HG03442 (cell line): ENCODE results near the gene DGKI.

ENCODE experiments used
- ATAC-seq: cut with Tn5 transposase; IDR thresholded peaks from one replicate; pipeline ENCODE4 v1.9.1; 2021; ENCODE audit warnings: mild to moderate bottlenecking, moderate library complexity; ENCODE audit not compliant: unreplicated experiment

DGKI gene

GRCh38 chr7:137692399-137692798 lies 154.4 kb downstream of the DGKI start:
- ATAC-seq: no peak

DNA sequence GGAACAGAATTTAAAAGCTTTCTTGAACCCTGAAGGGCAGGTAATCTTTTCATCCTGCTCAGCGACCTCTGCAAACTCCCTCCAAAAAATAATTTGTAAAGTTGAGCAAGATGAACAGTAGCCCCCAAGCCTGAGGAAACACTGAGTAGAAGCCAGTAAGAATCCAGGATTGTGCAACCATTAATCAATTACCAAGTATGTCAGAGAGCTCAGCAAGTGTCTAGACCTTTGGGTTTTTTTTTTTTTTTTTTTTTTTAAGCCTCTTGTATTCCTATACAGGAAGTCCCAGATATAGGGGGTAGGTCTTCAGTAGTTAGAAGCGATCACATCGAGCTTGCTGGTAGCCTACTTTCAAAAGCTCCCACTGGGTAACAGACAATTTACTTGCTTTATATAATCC lies 155.2 kb downstream of the DGKI start:
- no peak for ATAC-seq

DNA sequence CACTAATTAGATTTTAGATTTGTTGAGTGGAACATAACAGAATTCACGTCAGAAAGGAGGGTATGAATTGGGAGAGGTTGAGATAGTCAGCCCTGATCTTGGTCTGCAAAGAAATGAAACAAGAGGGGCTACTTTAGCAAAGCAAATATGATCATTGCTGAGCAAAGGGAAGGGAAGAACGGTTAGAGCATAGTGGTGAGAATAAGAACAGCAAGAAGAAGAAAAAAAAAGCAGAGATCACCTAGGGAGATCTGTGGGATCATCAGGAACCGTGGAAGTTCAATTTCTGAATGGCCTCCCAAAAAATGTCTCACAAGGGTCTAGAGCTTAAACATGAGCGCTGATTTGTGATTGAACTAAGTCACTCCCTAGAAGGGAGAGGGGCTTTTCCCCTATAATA lies 156.1 kb downstream of the DGKI start:
- ATAC-seq: no peak

DNA sequence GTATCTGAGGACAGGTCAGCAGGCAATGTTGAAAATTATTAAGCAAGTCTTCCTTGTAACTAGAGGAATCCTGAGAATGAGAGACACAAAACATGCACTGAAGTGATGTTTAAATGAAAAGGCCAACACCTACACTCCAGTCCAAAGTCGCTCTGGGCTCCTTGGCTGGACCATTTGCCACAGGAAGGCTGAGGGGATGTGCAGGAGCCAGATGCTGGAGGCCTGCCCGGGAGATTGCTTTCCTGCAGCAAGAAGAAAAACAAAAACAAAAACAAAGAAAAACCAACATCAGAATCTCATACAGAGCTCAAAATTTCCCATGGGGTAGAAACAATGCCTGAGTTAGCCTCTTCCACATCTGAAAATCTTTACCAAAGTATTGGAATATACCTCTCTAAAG lies 157.0 kb downstream of the DGKI start:
- no peak for ATAC-seq

GRCh38 chr7:137687556-137688265 lies 159.1 kb downstream of the DGKI start:
- ATAC-seq: no peak

GRCh38 chr7:137685433-137686164 lies 161.2 kb downstream of the DGKI start:
- ATAC-seq: no peak

DNA sequence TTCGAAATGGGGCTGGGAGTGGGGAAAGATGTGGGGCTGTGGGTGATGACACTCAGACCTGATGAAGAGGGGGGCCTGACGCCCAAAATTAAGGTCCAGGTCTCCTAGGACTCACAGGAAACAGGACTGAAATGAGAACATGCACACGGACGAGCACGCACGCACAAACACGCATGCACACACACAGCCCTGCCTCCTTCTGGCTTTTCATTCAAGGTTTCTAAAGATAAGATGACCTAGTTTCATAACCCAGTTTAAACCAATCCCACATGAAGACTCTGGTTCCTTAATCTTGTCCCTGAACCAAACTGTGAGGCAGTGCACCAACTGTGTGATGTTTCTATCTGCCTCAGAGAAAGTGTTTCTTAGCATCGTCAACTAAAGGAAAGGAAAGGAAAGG lies 162.0 kb downstream of the DGKI start:
- no peak for ATAC-seq

DNA sequence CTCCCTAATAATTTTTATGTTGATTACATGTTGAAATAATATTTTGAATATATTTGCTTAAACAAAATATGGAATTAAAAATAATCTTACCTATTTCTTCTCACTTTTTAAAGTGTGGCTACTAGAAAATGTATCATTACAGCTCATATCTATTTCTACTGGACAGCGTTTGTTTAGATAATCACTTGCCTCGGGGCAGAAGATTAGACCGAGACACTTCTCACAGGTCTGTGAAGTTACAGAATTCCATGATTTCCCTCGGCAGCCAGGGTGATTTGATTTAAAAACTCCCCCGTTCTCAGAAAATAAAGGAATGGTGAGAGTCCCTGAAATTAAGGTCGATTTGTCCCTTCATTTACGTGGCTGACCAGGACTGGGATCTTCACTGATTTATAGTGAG lies 162.5 kb downstream of the DGKI start:
- ATAC-seq: no peak

DNA sequence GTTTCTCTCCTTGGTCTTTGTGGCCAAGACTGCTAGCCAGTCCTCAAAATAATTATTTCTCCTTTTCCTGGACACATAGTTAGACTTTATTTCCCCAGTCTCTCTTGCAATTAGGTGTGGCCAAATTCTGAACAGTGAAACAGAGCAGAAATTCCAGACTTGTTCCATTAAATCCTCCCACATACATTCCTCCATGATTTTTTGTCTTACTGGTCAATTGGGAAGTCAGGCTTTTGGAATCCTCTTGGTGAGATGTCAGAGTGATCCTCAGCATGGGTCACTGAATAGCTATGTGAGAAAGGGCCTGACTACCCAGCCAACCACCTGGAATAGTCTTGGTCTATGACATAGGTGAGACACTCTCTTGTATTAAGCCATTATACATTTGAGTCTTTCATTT lies 164.2 kb downstream of the DGKI start:
- no peak for ATAC-seq

DNA sequence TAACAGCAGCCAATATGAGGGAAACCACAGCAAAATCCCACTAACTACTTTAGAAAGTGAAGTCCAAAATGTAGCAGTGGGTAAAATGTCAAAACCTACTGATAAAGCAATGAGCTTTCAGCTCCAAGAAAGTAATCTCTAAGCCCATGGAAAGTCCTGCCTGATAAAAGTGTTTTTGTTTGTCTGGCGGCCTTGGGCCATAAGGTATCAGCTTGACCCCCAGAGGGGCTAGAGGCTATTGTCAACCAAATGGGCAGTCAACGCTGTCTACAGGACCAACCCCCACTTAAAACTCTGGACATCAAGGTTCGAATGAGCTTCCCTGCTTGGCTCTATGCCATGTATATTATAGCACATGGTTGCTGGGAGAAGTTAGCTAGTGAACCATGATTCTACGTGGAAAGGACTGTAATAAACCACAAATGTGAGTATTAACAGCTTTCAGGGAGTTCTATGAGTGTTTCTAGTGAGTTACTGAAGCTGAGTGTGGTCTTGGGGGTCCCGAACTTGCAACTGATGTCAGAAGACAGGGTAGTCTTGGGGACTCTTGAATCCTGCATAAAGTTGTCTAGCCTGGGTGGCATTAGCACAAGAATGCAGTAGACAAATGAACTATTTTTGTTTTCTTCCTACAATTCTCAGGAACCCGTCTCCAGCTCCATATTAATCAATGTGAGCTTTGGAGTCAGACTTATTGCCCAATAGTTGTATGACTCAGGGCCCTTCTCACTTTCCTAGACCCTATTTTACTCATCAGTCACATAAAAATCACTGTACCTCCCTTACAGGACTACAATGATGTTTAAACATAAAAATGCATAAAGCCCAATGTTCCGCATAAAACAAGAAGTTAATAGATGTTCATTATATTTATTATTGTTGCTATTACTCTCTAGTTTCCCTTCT lies 164.9 kb downstream of the DGKI start:
- no peak for ATAC-seq

DNA sequence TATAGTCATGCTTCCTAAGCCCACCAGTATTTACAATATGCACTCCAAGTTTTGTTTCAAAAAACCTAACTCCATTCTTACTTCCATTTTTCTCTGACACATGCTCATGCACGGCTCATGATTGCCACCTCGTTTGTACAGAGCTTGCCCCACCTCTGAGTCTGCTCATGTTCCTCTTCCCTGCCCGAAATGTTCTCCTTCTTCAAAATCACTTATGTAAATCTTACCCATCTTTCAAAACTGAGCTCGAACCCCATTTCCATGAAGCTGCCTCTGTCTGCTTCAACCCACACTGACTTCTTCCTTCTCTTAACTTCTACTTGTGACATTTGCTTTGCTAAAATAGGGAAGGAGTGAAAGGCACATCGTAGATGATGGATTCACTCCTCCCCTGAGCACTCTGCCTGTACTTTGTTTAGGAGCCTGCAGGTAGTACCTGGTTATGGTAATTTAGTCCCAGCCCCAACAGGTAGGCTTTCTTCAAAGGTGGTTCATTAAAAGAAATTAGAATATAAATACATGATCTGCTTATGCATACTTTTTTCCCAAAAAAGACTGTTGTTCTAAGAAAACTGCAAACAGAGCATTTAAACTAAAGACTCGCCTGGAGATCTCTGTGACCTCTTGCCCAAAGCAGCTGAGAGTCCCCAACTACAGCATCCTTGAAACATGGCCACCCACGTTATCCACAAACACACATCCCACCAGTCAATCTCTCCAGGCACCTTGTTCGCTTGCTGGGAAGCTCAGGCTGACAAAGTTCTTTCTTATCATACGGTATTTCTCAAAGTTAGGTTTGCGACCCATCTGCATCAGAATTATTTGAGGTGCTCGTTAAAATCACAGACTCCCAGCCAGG lies 172.0 kb downstream of the DGKI start:
- no peak for ATAC-seq

DNA sequence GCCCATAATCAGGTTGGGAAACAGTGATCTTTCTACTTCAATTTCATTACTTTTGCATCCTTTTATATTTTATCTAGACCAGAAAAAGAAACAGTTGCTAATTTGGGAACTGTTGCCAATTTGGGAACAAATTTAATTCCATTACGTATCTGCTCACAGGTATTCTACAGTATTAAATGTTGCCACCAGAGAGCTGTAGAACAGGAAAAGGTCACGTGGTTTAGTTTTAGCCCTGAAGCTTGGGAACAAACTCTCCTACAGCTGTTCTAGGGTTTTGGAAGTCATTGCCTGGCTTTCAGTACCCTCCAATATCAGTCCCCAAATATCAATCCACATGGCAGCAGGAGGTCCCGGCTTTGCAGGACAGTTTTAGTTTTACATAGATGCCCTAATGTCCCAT lies 172.7 kb downstream of the DGKI start:
- no peak for ATAC-seq

DNA sequence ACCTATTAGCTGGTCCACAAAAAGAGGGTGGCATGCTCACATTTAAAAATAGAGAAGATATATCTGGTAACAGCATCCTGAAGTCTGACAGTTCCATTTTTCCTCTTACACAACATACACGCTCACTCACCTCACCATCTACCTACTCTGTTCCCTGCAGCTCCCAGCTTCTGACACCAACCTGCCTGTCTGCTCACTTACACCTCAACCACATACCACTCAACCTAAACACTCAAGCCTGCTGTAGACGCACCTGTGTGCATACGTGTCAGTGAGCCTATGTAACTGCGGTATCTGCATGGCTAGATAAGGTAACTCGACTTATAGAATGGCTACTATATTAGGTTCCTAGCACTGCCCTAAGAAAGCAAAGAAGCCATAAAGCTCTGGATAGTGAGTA lies 174.9 kb downstream of the DGKI start:
- no peak for ATAC-seq

- peak; percentile 54 for ATAC-seq
These were observed 176.3 kb downstream of the DGKI start for GRCh38 chr7:137670222-137671064.

GRCh38 chr7:137669706-137670105 lies 177.1 kb downstream of the DGKI start:
- ATAC-seq: no peak

DNA sequence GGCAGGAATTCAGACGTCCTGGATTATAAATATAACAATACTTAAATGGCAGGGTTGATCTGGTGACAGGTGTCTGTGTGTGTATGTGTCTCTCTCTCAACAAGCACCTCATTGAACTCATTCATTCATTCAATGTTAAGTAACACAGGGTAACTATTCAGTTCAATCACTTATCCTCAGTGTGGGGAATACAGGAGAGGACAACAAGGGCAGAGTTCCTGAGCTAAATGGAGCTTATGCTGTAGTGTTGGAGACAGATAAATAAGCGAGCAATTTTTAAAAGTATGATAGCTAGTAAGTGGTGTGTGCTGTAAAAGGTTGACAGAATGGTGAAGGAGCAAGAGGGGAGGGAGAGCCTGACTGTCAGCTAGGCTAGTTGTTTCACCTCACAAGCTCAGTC lies 178.4 kb downstream of the DGKI start:
- no peak for ATAC-seq

DNA sequence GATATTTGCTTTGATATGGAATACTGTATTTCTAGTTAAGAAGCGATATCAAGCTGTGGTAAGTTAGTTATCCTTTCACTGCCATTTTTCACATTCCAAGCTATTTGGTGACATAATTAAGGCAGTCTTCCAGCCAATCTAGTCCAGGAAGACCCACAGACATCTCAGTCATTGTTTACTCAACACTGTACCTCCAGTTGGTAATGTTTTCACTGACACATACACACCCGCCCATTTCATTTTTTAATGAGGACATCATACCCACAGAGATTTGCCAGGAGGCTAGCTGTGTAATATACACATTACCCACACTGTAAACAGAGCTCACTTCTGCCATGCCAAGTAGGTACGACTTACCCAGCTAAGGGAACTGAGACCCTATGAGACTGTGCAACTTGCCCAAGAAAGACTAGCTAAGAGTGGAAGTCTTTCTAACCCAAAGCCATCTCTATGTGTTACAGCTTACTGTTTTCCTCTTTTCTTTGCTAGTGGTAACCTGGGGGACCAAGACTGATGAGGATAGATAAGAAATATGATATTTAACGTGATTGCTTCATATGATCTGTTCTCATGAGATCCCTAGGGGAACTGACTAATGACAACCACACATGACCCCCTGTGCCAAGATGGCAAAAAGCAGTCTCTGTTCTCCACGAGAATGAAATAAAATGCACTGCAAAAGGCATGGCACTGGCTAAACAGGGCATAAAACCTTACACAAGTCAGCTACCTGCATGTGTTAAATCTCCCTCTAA lies 179.0 kb downstream of the DGKI start:
- ATAC-seq: no peak

GRCh38 chr7:137664846-137665245 lies 181.9 kb downstream of the DGKI start:
- ATAC-seq: no peak

GRCh38 chr7:137661634-137662033 lies 185.1 kb downstream of the DGKI start:
- no peak for ATAC-seq
